Upper lobe of left lung (tissue), 6 donors: ENCODE measurements around the gene DUS1L. TPM values are rescaled to one million over a fixed set of nuclear protein-coding genes. Genes with fewer than 3 reads are reported as not detected.

ENCODE experiments used
- ATAC-seq, 2 donors: fragments of 200-7000 bp; cut with Tn5 transposase; one replicate each; pipeline ENCODE4 v1.9.1; 2022; ENCODE audit warnings: mild to moderate bottlenecking in 2 of 2, moderate library complexity in 2 of 2; ENCODE audit not compliant: low FRiP score in 2 of 2
- DNase-seq, 2 donors: peaks; one replicate each; pipeline ENCODE4 v3.0.0-alpha.2; 2019 to 2020
- H3K27ac ChIP-seq, 4 donors: fragments of 200-600 bp; sonication (generic); one replicate each; pipeline ENCODE4 v1.5.1; 2016 to 2019
- H3K27me3 ChIP-seq, 4 donors: fragments of 200-600 bp; sonication (generic); one replicate each; pipeline ENCODE4 v1.5.1; 2017 to 2019
- H3K36me3 ChIP-seq, 4 donors: fragments of 200-600 bp; sonication (generic); one replicate each; pipeline ENCODE4 v1.5.1; 2016 to 2019
- H3K4me1 ChIP-seq, 4 donors: fragments of 200-600 bp; sonication (generic); one replicate each; pipeline ENCODE4 v1.5.1; 2018 to 2019
- H3K4me3 ChIP-seq, 4 donors: fragments of 200-600 bp; sonication (generic); one replicate each; pipeline ENCODE4 v1.5.1; 2017 to 2019; ENCODE audit warnings: mild to moderate bottlenecking in 2 of 4, moderate library complexity in 1 of 4
- H3K9me3 ChIP-seq, 4 donors: fragments of 200-600 bp; sonication (generic); one replicate each; pipeline ENCODE4 v1.5.1; 2018 to 2019
- EP300 ChIP-seq, 4 donors: sonication (generic); formaldehyde crosslinking; IDR thresholded peaks; one replicate each; pipeline ENCODE4 v1.5.1; 2017; ENCODE audit warnings: antibody characterized with exemption in 4 of 4, control low read depth in 2 of 4
- POLR2A ChIP-seq, 4 donors: fragments of 450-650 bp; IDR thresholded peaks; one replicate each; pipeline ENCODE4 v1.5.1; 2016 to 2017; ENCODE audit warnings: antibody characterized with exemption in 4 of 4, mild to moderate bottlenecking in 2 of 4
- POLR2AphosphoS5 ChIP-seq, 2 donors: sonication (generic); formaldehyde crosslinking; IDR thresholded peaks; one replicate each; pipeline ENCODE4 v1.5.1; 2017; ENCODE audit warnings: antibody characterized with exemption in 2 of 2
- WGBS, 2 donors: methylation state at CpG; one replicate each; pipeline ENCODE4 v1.1.5; 2017 to 2018; 5-methylcytosine and 5-hydroxymethylcytosine counted together
- total RNA-seq, 6 donors: library from RNA; depleted of rRNA in 4 of 6; stranded (reverse); fragments of >200 nt in 4 of 6; gene quantifications; one replicate each; pipeline versions ENCODE4 v1.1.0 to v1.2.1, GENCODE V29; 2016 to 2021
- TF ChIP-seq, protein P1 (sequence below), 6 experiments: fragments of 450-650 bp in 4 of 6; fragments of 200-600 bp in 2 of 6; sonication (generic) in 2 of 6; IDR thresholded peaks; one replicate each; pipeline ENCODE4 v1.5.1; 2016 to 2019; ENCODE audit warnings: antibody characterized with exemption in 6 of 6
- donor health status: DM: no; HTN: no; CAD: no; lungs with moderate emphysema.
- donor health status: DM: no; HTN: yes; CAD: no; lungs with severe emphysema.

Gene DUS1L
- total RNA-seq, 6 donors from 2014 or later, result 53.5 to 183 (median 106) TPM

DNA sequence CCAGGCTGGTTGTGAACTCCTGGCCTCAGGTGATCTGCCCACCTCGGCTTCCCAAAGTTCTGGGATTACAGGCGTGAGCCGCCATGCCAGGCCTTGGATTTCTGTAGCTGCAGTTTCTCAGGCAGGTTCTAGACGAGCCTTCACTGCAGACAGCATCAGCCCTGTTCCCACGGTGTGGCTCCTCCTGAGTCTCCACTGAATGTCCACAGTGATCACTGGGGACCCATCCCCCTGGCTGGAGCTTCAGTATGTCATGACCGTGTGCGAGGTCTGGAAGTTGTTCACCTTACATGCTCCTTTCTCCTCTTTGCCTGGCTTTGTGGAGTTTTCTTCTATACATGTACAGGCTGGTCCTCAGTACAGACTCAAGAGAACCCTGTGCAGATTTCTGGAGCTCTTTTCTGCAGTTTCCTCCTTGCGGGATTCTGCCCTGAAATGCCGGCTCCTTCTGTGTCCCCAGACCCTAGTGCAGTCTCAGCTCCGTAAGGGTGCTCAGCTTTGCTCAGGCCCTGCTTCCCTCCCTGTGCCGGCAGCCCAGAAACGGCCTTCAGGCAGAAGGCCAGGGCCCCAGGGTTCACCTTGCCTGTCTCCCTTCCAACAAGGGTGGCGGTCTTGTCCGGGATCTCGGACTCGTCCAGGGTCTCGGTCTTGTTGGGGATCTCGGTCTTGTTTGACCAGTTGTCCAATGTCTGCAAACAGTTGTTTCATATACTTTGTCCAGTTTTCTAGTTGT is 46.7 kb upstream of the DUS1L start:
- Histone ChIP-seq H3K36me3 (peaks cover 0 to 3% (median 0%) of the 10 kb centered on the region in 4 donors), H3K9me3 (no peaks in the 10 kb centered on the region), H3K27me3 (no peaks in the 10 kb centered on the region), H3K27ac (peak overlapping the region; percentile 36 to 92 (median 80)), H3K4me1 (peaks cover 3 to 43% (median 8%) of the 10 kb centered on the region in 4 donors), H3K4me3 (peak overlapping the region in 3 of 4 donors; percentile 4 to 15 (median 4))
- 83 to 94% methylated on average over 12 to 18 of the region's 18 CpGs for WGBS, 2 donors
- TF ChIP-seq POLR2A (IDR thresholded peaks at IDR 0.05), result no peak
- TF ChIP-seq EP300 (IDR thresholded peaks at IDR 0.05), result no peak
- TF ChIP-seq, protein P1, sequence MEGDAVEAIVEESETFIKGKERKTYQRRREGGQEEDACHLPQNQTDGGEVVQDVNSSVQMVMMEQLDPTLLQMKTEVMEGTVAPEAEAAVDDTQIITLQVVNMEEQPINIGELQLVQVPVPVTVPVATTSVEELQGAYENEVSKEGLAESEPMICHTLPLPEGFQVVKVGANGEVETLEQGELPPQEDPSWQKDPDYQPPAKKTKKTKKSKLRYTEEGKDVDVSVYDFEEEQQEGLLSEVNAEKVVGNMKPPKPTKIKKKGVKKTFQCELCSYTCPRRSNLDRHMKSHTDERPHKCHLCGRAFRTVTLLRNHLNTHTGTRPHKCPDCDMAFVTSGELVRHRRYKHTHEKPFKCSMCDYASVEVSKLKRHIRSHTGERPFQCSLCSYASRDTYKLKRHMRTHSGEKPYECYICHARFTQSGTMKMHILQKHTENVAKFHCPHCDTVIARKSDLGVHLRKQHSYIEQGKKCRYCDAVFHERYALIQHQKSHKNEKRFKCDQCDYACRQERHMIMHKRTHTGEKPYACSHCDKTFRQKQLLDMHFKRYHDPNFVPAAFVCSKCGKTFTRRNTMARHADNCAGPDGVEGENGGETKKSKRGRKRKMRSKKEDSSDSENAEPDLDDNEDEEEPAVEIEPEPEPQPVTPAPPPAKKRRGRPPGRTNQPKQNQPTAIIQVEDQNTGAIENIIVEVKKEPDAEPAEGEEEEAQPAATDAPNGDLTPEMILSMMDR (IDR thresholded peaks at IDR 0.05), result no peak
- no peak for TF ChIP-seq POLR2AphosphoS5 (IDR thresholded peaks at IDR 0.05)
- peak; percentile 8 to 14 for ATAC-seq
- DNase-seq, result no peak

DNA sequence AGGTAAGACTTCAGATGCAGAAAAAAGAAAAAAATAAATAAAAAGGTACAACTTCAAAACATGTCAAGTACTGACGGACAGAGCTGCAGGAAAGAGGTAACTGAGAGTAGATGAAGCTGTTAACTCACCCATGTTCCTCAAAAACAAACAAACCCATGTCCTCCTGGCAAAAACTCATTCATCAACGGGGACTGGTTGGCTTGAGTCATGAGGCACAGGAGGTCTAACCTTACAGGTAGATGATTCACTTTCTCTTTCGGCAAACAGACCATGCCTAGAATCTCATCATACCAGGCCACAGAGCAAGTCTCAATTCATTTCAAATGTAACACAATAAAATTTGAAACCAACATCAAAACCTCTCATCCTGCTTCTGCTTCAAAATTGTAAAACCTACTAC is 44.7 kb upstream of the DUS1L start:
- peaks cover 24 to 61% (median 29%) of the 10 kb centered on the region in 4 donors for H3K4me1 ChIP-seq
- TF ChIP-seq POLR2AphosphoS5 (IDR thresholded peaks at IDR 0.05) (no peak), EP300 (IDR thresholded peaks at IDR 0.05) (no peak), POLR2A (IDR thresholded peaks at IDR 0.05) (no peak)
- TF ChIP-seq, protein P1 (IDR thresholded peaks at IDR 0.05), result no peak
- no peak overlapping the region for H3K4me3 ChIP-seq
- WGBS, 2 donors, result 53 to 64% methylated on average over 3 of the region's 3 CpGs
- DNase-seq (no peak), ATAC-seq (no peak)
- no peaks in the 10 kb centered on the region for H3K27me3 ChIP-seq
- peak overlapping the region in 2 of 4 donors; percentile 35 to 36 for H3K27ac ChIP-seq
- H3K36me3 ChIP-seq, result peaks cover 0 to 3% (median 0%) of the 10 kb centered on the region in 4 donors
- no peaks in the 10 kb centered on the region for H3K9me3 ChIP-seq

DNA sequence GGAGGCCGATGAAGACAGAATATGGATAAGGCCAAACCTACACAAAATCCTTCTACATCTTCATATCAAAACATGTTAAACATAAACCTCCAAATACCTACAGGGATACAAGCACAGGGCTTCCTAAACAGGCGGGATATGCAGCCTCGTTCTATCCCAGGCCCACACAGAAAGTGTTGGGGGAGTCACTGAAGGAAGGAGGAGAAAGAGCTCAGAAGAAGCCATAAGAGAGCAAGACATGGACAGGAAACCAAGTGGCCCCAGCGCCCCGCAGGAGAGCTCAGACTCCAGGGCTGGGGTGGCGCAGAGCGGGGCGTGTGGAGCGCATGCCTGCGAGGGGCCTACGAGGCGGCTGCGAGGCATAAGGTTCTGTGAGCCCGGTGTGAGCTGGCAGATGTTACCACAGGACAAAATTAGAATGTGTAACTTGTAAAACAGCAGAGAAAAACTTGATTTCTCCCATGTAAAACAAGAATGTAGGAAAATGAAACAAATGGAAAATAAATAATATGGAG is 43.4 kb upstream of the DUS1L start:
- TF ChIP-seq EP300 (IDR thresholded peaks at IDR 0.05) (no peak), POLR2AphosphoS5 (IDR thresholded peaks at IDR 0.05) (no peak), POLR2A (IDR thresholded peaks at IDR 0.05) (no peak)
- TF ChIP-seq, protein P1 (IDR thresholded peaks at IDR 0.05), result no peak
- H3K36me3 ChIP-seq, result peaks cover 0 to 3% (median 0%) of the 10 kb centered on the region in 4 donors
- no peaks in the 10 kb centered on the region for H3K27me3 ChIP-seq
- ATAC-seq (no peak), DNase-seq (peak in 1 of 2 donors; percentile 75)
- 90 to 92% methylated on average over 14 of the region's 14 CpGs for WGBS, 2 donors
- H3K9me3 ChIP-seq, result no peaks in the 10 kb centered on the region
- H3K4me1 ChIP-seq, result peaks cover 34 to 70% (median 41%) of the 10 kb centered on the region in 4 donors
- peak overlapping the region in 3 of 4 donors; percentile 64 to 92 (median 91) for H3K27ac ChIP-seq
- no peak overlapping the region for H3K4me3 ChIP-seq

DNA sequence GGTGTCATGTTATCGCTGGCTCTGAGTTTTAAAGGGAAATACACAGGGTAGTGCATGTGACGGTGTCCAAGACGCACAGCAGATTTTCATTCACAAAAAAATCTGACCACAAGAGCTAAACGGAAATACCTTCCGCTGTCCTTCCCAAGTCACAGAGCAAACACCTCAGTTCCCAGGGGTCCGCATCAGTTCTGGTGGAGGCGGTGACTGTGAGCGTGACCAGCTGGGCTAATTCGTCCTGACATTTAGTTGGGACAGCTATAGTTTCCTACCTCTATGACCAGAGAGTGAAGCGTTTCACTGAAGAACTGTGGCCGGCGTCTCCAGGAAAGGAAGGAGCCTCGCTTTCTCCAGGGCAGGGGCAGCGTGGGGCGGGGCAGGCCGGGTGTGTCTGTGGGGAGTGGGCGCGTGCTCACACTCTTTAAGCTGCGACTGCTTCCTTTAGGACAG is 42.9 kb upstream of the DUS1L start:
- no peaks in the 10 kb centered on the region for H3K27me3 ChIP-seq
- ATAC-seq (no peak), DNase-seq (peak in 1 of 2 donors; percentile 68)
- H3K27ac ChIP-seq, result peak overlapping the region; percentile 64 to 92 (median 88)
- TF ChIP-seq, protein P1 (IDR thresholded peaks at IDR 0.05), result no peak
- TF ChIP-seq EP300 (IDR thresholded peaks at IDR 0.05), result peak in 1 of 4 donors; percentile 21
- no peak for TF ChIP-seq POLR2A (IDR thresholded peaks at IDR 0.05)
- TF ChIP-seq POLR2AphosphoS5 (IDR thresholded peaks at IDR 0.05), result peak in 1 of 2 donors; percentile 36
- peaks cover 36 to 70% (median 44%) of the 10 kb centered on the region in 4 donors for H3K4me1 ChIP-seq
- H3K9me3 ChIP-seq, result no peaks in the 10 kb centered on the region
- H3K4me3 ChIP-seq, result no peak overlapping the region
- 77% methylated on average over 19 of the region's 19 CpGs for WGBS, 2 donors
- peaks cover 0 to 3% (median 0%) of the 10 kb centered on the region in 4 donors for H3K36me3 ChIP-seq
